Thoracic aorta (tissue), 2 donors: ENCODE measurements around the gene ITPKC. TPM values are rescaled to one million over a fixed set of nuclear protein-coding genes. Genes with fewer than 3 reads are reported as not detected.

Experiments used
- ATAC-seq: fragments of 150-250 bp; one replicate; pipeline ENCODE4 v1.8.0; 2017; ENCODE audit warnings: low read depth; ENCODE audit not compliant: insufficient number of reproducible peaks, low FRiP score
- DNase-seq: peaks from one replicate; pipeline ENCODE4 v3.0.0-alpha.2; 2020; ENCODE audit warnings: low spot score
- H3K27ac ChIP-seq, 2 donors: fragments of 200-600 bp; sonication (generic); 1 replicate in 1 of 2; 2 replicates in 1 of 2; pipeline ENCODE4 v1.5.1; 2016; ENCODE audit warnings: mild to moderate bottlenecking in 2 of 2, moderate library complexity in 2 of 2
- H3K27me3 ChIP-seq: fragments of 200-600 bp; sonication (generic); replicated peaks from 2 replicates; pipeline ENCODE4 v1.6.0; 2016; ENCODE audit warnings: mild to moderate bottlenecking; ENCODE audit not compliant: insufficient read depth
- H3K36me3 ChIP-seq: fragments of 200-600 bp; sonication (generic); one replicate; pipeline ENCODE4 v1.5.1; 2016
- H3K4me1 ChIP-seq, 2 donors: fragments of 200-600 bp; sonication (generic); 1 replicate in 1 of 2; 2 replicates in 1 of 2; pipeline versions ENCODE4 v1.5.1 to v1.6.0; 2016; ENCODE audit warnings: low read depth in 2 of 2, mild to moderate bottlenecking in 1 of 2; ENCODE audit not compliant: control insufficient read depth in 1 of 2
- H3K4me3 ChIP-seq: fragments of 200-600 bp; sonication (generic); 2 replicates; pipeline ENCODE4 v1.5.1; 2016; ENCODE audit warnings: mild to moderate bottlenecking
- H3K9me3 ChIP-seq: fragments of 200-600 bp; sonication (generic); 2 replicates; pipeline ENCODE4 v1.5.1; 2016
- CTCF ChIP-seq: fragments of 200-600 bp; sonication (generic); IDR thresholded peaks from one replicate; pipeline ENCODE4 v1.5.1; 2019; ENCODE audit warnings: antibody characterized with exemption
- total RNA-seq, 2 donors: library from RNA; depleted of rRNA; stranded (reverse); fragments of >200 nt; gene quantifications; one replicate each; pipeline versions ENCODE4 v1.1.0 to v1.2.3, GENCODE V29; 2016

Gene ITPKC
- total RNA-seq, 2 donors from 2014 or later = 45.4 to 79.4 TPM

GRCh38 chr19:40750874-40751537 lies 34.1 kb downstream of the ITPKC start, which contains the start of gene SNRPA:
Gene SNRPA, plus strand, starts transcription at chr19:40751203. Its CDS starts 206 bp downstream, at chr19:40751409.
- Histone ChIP-seq H3K27ac (peak within 1 kb of the TSS; percentile 86 to 93), H3K27me3 (no peaks in the 10 kb centered on the region), H3K9me3 (no peaks in the 10 kb centered on the region), H3K36me3 (no peaks in the 10 kb centered on the region), H3K4me1 (peaks cover 24 to 50% of the 10 kb centered on the region in 2 donors), H3K4me3 (peak within 1 kb of the TSS; percentile 89)
- ATAC-seq (peak; percentile 77), DNase-seq (peak; percentile 93)
- TF ChIP-seq CTCF = no peak

GRCh38 chr19:40752257-40752781 lies 35.4 kb downstream of the ITPKC start:
- Histone ChIP-seq H3K36me3 (peaks cover 3% of the 10 kb centered on the region), H3K27ac (no peak overlapping the region)

GRCh38 chr19:40754611-40755247 lies 37.8 kb downstream of the ITPKC start:
- Histone ChIP-seq H3K27me3 (no peaks in the 10 kb centered on the region), H3K9me3 (no peaks in the 10 kb centered on the region), H3K27ac (no peak overlapping the region), H3K4me3 (peak overlapping the region; percentile 31), H3K4me1 (peaks cover 21 to 51% of the 10 kb centered on the region in 2 donors), H3K36me3 (peaks cover 27% of the 10 kb centered on the region)
- no peak for ATAC-seq
- TF ChIP-seq CTCF = no peak
- DNase-seq = no peak

More at GRCh38 chr19:40752257-40752781, 35.4 kb downstream of the ITPKC start:
- Histone ChIP-seq H3K4me3 (peak overlapping the region; percentile 89), H3K27me3 (no peaks in the 10 kb centered on the region), H3K4me1 (peaks cover 24 to 59% of the 10 kb centered on the region in 2 donors), H3K9me3 (no peaks in the 10 kb centered on the region)
- no peak for DNase-seq
- ATAC-seq = no peak
- no peak for TF ChIP-seq CTCF

- peaks cover 21 to 47% of the 10 kb centered on the region in 2 donors for H3K4me1 ChIP-seq
- no peaks in the 10 kb centered on the region for H3K27me3 ChIP-seq
- no peak for TF ChIP-seq CTCF
- peaks cover 31% of the 10 kb centered on the region for H3K36me3 ChIP-seq
- H3K4me3 ChIP-seq = no peak overlapping the region
- ATAC-seq (no peak), DNase-seq (no peak)
- H3K9me3 ChIP-seq = no peaks in the 10 kb centered on the region
- H3K27ac ChIP-seq = no peak overlapping the region
These were observed 38.3 kb downstream of the ITPKC start for GRCh38 chr19:40755248-40755624.

- peaks cover 36% of the 10 kb centered on the region for H3K36me3 ChIP-seq
- DNase-seq (no peak), ATAC-seq (no peak)
- H3K9me3 ChIP-seq = no peaks in the 10 kb centered on the region
- H3K27ac ChIP-seq = no peak overlapping the region
- no peak for TF ChIP-seq CTCF
- no peaks in the 10 kb centered on the region for H3K27me3 ChIP-seq
- no peak overlapping the region for H3K4me3 ChIP-seq
- peaks cover 21 to 47% of the 10 kb centered on the region in 2 donors for H3K4me1 ChIP-seq
These were observed 38.9 kb downstream of the ITPKC start for GRCh38 chr19:40755791-40756190.
